HG03565 (cell line): Measurements from ENCODE around the gene EFHD2.
"Not testable (repeated sequence)": the region's sequence is repeated elsewhere in the genome, so short reads cannot be mapped to it uniquely, and the experiment has no call there.

Experiments
- ATAC-seq: cut with Tn5 transposase; IDR thresholded peaks from one replicate; pipeline ENCODE4 v1.9.1; 2021; ENCODE audit warnings: mild to moderate bottlenecking, moderate library complexity; ENCODE audit not compliant: unreplicated experiment

Gene EFHD2

DNA sequence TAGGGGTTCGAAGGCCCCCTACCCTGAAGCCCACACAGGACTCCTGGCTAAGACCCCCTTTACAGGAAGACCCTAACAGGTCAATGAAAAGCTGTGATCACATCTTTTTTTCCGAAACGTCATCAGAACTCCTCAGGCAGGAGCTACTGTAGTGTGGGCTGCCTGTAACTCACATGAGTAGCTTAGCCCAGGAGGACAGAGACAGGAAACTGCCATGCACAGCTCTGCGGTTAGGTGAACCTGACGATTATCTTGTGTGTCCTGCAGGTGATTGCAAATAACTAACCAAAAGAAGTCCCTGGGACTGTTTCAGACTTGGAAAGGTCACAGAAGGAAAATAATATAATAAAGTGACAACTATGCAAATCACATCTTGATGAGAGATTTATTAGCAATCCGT is 62.0 kb downstream of the EFHD2 start:
- not testable (repeated sequence) for ATAC-seq

- ATAC-seq, result no peak
Observed at GRCh38 chr1:15472587-15472986, 62.9 kb downstream of the EFHD2 start.

GRCh38 chr1:15475752-15476314 is 66.1 kb downstream of the EFHD2 start, which contains the start of gene CELA2B:
TSS of gene CELA2B (plus strand) at chr1:15476104. CDS start at chr1:15476126, 22 bp downstream.
- ATAC-seq, result no peak

- ATAC-seq, result no peak
Observed at GRCh38 chr1:15476927-15477326, 67.2 kb downstream of the EFHD2 start.

DNA sequence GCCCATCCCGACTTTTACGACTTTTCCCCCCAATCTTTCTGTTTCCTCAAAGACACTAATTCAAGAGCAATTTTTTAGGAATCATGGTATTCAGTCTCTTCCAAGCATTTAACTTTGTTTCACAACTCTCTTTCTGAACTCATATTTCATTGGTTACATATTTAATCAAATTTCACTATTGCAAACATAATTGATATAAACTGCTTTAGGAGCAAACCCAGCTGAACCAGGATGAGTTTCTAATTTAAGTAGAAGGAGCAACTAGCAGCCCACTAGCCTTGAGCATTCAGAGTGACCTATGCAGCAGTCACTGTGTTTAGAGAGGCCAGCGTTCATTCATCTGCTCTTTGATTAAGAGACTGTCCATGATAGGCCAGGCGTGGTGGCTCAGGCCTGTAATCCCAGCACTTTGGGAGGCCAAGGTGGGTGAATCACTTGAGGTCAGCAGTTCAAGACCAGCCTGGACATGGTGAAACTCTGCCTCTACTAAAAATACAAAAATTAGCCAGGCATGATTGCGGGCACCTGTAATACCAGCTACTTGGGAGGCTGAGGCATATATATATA is 68.0 kb downstream of the EFHD2 start:
- ATAC-seq, result no peak
